Smooth muscle cell (in vitro differentiated cells): ENCODE data around the gene SPATA7. TPM values are rescaled to one million over a fixed set of nuclear protein-coding genes. Genes with fewer than 3 reads are reported as not detected.

ENCODE experiments used
- DNase-seq: peaks from one replicate; lab custom pipeline; 2025; ENCODE audit not compliant: unreplicated experiment; lab: John Stamatoyannopoulos, UW
- H2AFZ ChIP-seq: fragments of 200-600 bp; sonication (generic); 2 replicates; pipeline ENCODE4 v1.6.0; 2016; ENCODE audit warnings: antibody characterized with exemption, low read depth, mild to moderate bottlenecking
- H3F3A ChIP-seq: fragments of 200-600 bp; sonication (generic); 2 replicates; pipeline ENCODE4 v1.6.0; 2017; ENCODE audit warnings: antibody characterized with exemption, low read depth
- H3K27ac ChIP-seq: fragments of 200-600 bp; sonication (generic); 2 replicates; pipeline ENCODE4 v1.5.1; 2016; ENCODE audit warnings: low read depth, mild to moderate bottlenecking
- H3K27me3 ChIP-seq: fragments of 200-600 bp; sonication (generic); 2 replicates; pipeline ENCODE4 v1.6.1; 2016; ENCODE audit warnings: low read depth, mild to moderate bottlenecking
- H3K36me3 ChIP-seq: fragments of 200-600 bp; sonication (generic); 2 replicates; pipeline ENCODE4 v1.5.1; 2016; ENCODE audit warnings: low read depth
- H3K4me1 ChIP-seq: fragments of 200-600 bp; sonication (generic); 2 replicates; pipeline ENCODE4 v1.5.1; 2016; ENCODE audit warnings: low read depth
- H3K4me2 ChIP-seq: fragments of 200-600 bp; sonication (generic); 2 replicates; pipeline ENCODE4 v1.6.0; 2016; ENCODE audit warnings: mild to moderate bottlenecking
- H3K4me3 ChIP-seq: fragments of 200-600 bp; sonication (generic); 2 replicates; pipeline ENCODE4 v1.5.1; 2016; ENCODE audit warnings: mild to moderate bottlenecking
- H3K79me2 ChIP-seq: fragments of 200-600 bp; sonication (generic); 2 replicates; pipeline ENCODE4 v1.6.0; 2016; ENCODE audit warnings: low read depth, mild to moderate bottlenecking
- H3K9ac ChIP-seq: fragments of 200-600 bp; sonication (generic); 2 replicates; pipeline ENCODE4 v1.6.0; 2016; ENCODE audit warnings: low read depth
- H3K9me3 ChIP-seq: fragments of 200-600 bp; sonication (generic); replicated peaks from 2 replicates; pipeline ENCODE4 v1.5.1; 2016; ENCODE audit warnings: low read depth
- H4K20me1 ChIP-seq: fragments of 200-600 bp; sonication (generic); 2 replicates; pipeline ENCODE4 v1.6.0; 2016; ENCODE audit warnings: low read depth
- CTCF ChIP-seq: fragments of 200-600 bp; sonication (generic); IDR thresholded peaks from 2 replicates; pipeline ENCODE4 v1.5.1; 2017; ENCODE audit warnings: borderline replicate concordance, mild to moderate bottlenecking, antibody characterized with exemption; ENCODE audit not compliant: insufficient read depth, poor library complexity, severe bottlenecking
- WGBS: methylation state at CpG from one replicate; pipeline ENCODE4 v1.1.7; 2016; ENCODE audit warnings: low lambda C conversion rate; 5-methylcytosine and 5-hydroxymethylcytosine counted together
- polyA plus RNA-seq: library from polyadenylated mRNA; unstranded; fragments of >200 nt; fragmentation: Nextera tagmentation; extraction: Ambion mirVana; gene quantifications from 2 replicates; pipeline ENCODE4 v1.2.1, GENCODE V29; 2016
- total RNA-seq: library from RNA; depleted of rRNA; stranded (reverse); fragments of >200 nt; gene quantifications from 2 replicates; pipeline ENCODE4 v1.2.3, GENCODE V29; 2014

Gene SPATA7
- total and polyA plus RNA-seq, 2 experiments from 2014 or later = 8.8 to 25.3 TPM

GRCh38 chr14:88470542-88471440 is 85.3 kb downstream of the SPATA7 start:
- Histone ChIP-seq H3K9me3 (no peaks in the 10 kb centered on the region), H3K36me3 (no peaks in the 10 kb centered on the region), H3K79me2 (no peaks in the 10 kb centered on the region), H3K4me3 (no peak overlapping the region), H2AFZ (no peak overlapping the region), H3K27me3 (no peaks in the 10 kb centered on the region), H3K4me1 (no peaks in the 10 kb centered on the region), H3K9ac (no peak overlapping the region), H3F3A (no peaks in the 10 kb centered on the region), H4K20me1 (no peaks in the 10 kb centered on the region), H3K4me2 (no peak overlapping the region), H3K27ac (no peak overlapping the region)
- 98% methylated on average over 7 of the region's 7 CpGs for WGBS
- no peak for TF ChIP-seq CTCF
- no peak for DNase-seq

GRCh38 chr14:88473791-88474190 is 88.3 kb downstream of the SPATA7 start:
- Histone ChIP-seq H3K4me2 (no peak overlapping the region), H3K79me2 (no peaks in the 10 kb centered on the region), H3K27ac (peak overlapping the region; percentile 40), H3K4me3 (peak overlapping the region; percentile 3), H3F3A (no peaks in the 10 kb centered on the region), H3K9me3 (no peaks in the 10 kb centered on the region), H3K4me1 (no peaks in the 10 kb centered on the region), H4K20me1 (peaks cover 12% of the 10 kb centered on the region), H3K36me3 (no peaks in the 10 kb centered on the region), H3K27me3 (no peaks in the 10 kb centered on the region), H2AFZ (no peak overlapping the region), H3K9ac (no peak overlapping the region)
- WGBS = 47% methylated on average over 1 of the region's 1 CpG
- no peak for DNase-seq
- TF ChIP-seq CTCF = no peak

GRCh38 chr14:88476214-88476774 is 90.8 kb downstream of the SPATA7 start:
- Histone ChIP-seq H3K79me2 (no peaks in the 10 kb centered on the region), H3K27me3 (no peaks in the 10 kb centered on the region), H3K9ac (no peak overlapping the region), H3F3A (no peaks in the 10 kb centered on the region), H3K27ac (peak overlapping the region; percentile 23), H3K4me3 (no peak overlapping the region), H3K9me3 (no peaks in the 10 kb centered on the region), H2AFZ (no peak overlapping the region), H3K4me2 (no peak overlapping the region), H4K20me1 (peaks cover 12% of the 10 kb centered on the region), H3K4me1 (no peaks in the 10 kb centered on the region), H3K36me3 (no peaks in the 10 kb centered on the region)
- 73% methylated on average over 7 of the region's 7 CpGs for WGBS
- DNase-seq = no peak
- TF ChIP-seq CTCF = no peak
